ENCODE data around the gene CAV1.

DNA sequence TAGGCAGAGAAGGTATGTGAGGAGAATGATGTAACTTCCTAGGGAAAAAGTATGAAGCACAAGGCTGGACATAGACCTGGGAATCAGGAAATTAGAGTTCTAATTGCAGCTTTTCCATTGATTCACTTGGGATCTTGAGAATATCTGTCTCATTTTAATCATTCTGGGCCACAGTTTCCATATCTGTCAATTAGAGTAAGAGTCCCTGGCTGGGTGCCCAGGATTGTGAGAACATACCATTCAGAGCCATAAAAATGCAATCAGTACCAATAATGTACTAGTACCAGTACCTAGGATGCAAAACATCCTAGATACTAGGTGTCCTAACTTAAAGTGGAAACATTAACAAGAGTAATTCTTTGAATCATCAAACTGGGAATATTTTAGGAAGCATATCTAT lies 29.6 kb downstream of the CAV1 start:
- TF ChIP-seq, protein P1, sequence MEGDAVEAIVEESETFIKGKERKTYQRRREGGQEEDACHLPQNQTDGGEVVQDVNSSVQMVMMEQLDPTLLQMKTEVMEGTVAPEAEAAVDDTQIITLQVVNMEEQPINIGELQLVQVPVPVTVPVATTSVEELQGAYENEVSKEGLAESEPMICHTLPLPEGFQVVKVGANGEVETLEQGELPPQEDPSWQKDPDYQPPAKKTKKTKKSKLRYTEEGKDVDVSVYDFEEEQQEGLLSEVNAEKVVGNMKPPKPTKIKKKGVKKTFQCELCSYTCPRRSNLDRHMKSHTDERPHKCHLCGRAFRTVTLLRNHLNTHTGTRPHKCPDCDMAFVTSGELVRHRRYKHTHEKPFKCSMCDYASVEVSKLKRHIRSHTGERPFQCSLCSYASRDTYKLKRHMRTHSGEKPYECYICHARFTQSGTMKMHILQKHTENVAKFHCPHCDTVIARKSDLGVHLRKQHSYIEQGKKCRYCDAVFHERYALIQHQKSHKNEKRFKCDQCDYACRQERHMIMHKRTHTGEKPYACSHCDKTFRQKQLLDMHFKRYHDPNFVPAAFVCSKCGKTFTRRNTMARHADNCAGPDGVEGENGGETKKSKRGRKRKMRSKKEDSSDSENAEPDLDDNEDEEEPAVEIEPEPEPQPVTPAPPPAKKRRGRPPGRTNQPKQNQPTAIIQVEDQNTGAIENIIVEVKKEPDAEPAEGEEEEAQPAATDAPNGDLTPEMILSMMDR (conservative IDR thresholded peaks at IDR 0.05; ENCODE audit: low read depth, low read length) = no peak
- no peak for TF ChIP-seq RFX5 (IDR thresholded peaks at IDR 0.05; ENCODE audit: low read depth, low read length)
- TF ChIP-seq POLR2A (IDR thresholded peaks at IDR 0.05; ENCODE audit: low read depth, low read length) = no peak
- TF ChIP-seq RAD21 (IDR thresholded peaks at IDR 0.05; ENCODE audit: low read length) = no peak
- 0 out of 2 replicates have a peak, but pooled peaks have one; percentile 13 for TF ChIP-seq CEBPB (IDR thresholded peaks at IDR 0.05; ENCODE audit: low read depth, low read length)
- TF ChIP-seq SMC3 (IDR thresholded peaks at IDR 0.05; ENCODE audit: low read depth, low read length) = no peak
- TF ChIP-seq FOS (IDR thresholded peaks at IDR 0.05; ENCODE audit: low read depth, low read length) = no peak
- no peak for TF ChIP-seq BHLHE40 (IDR thresholded peaks at IDR 0.05; ENCODE audit: low read depth, low read length)
